Stimulated activated CD8-positive, alpha-beta memory T cell treated with anti-CD3 and anti-CD28 coated beads, Interleukin-12 subunit alpha, Interleukin-12 subunit beta, amount 100 ng/mL, for 24 hours (primary cell): Measurements from ENCODE around the gene PDF.
"Not testable (repeated sequence)": the region's sequence is repeated elsewhere in the genome, so short reads cannot be mapped to it uniquely, and the experiment has no call there.

Source experiments
- DNase-seq: peaks from one replicate; pipeline ENCODE4 v3.0.0-alpha.2; 2020; ENCODE audit errors: extremely low read depth

The PDF gene

GRCh38 chr16:69316595-69317034, 13.8 kb downstream of the PDF start:
- no peak for DNase-seq

DNA sequence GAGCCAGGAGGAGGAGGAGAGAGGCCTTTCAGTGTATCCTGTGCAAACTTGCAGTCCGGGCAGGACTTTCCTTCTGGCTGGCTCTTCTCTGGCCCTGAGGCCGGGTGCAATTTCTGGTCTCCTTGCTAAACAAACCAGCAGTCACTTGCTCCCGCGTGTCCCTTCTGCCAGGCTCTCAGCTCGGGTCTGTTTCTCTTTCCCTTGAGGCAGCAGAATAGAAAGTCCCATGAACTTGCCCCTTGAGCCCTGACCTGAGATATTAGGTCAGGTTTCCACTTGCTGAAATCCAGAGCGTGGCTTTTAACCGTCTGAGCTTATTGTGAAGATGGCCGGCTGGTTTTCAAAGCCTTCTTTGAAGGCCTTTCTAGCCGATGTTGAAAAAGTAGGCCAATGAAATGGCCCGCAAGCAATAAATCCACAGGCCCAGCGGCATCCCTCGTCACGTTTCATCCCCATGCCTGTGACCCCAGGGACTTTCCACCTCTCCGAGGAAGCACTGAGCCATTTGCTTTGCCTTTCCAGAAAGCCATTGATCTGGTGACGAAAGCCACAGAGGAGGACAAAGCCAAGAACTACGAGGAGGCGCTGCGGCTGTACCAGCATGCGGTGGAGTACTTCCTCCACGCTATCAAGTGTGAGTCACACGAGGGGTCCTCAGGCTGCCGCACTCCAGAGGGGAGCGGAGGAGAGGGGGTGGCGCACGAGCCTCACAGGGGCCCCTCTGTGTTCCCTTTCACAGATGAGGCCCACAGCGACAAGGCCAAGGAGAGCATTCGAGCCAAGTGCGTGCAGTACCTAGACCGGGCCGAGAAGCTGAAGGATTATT, 14.7 kb downstream of the PDF start:
- no peak for DNase-seq

DNA sequence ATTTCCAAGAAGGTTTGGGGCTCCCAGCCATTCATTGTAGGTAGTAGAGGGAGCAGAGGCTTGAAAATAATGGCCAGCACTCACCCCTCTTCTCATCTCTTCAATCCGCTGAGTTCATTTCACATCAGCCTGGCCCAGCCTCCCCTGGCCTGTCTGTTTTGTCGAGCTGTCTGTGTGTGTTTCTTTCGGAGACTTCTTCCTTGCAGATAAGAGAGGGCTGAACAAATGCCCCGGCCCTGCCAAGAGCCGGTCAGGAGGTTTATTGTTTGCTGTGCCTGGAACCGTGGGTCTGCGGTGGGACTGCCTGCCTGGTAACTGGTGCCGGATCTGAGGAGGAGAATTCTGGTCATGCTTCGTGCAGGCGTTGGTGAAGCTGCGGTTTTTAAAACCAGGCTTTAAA, 15.9 kb downstream of the PDF start:
- DNase-seq, result no peak

DNA sequence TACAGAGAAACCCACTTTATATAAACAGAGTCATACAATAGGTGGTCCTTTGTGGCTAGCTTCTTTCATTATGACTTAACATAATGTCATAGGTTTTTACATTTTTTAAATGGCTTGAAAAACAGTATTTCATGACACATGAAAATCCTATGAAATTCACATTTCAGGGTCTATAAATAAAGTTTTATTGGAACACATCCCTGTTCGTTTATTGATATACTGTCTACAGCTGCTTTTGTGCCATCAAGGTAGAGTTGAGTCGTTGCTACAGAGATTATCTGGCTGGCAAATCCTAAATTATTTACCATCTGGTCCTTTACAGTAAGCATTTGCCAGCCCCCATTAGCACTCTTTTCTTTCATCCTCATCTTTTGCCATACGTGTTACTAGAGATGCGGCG, 16.9 kb downstream of the PDF start:
- DNase-seq, result no peak

GRCh38 chr16:69311533-69312387, 18.6 kb downstream of the PDF start:
- DNase-seq, result no peak

- peak; percentile 87 for DNase-seq
Observed at GRCh38 chr16:69310653-69311532, 19.5 kb downstream of the PDF start, which contains the start of gene VPS4A. TSS of gene VPS4A (plus strand) at chr16:69311350. CDS start at chr16:69311512, 162 bp downstream.

GRCh38 chr16:69309316-69309715, 21.1 kb downstream of the PDF start:
- no peak for DNase-seq

DNA sequence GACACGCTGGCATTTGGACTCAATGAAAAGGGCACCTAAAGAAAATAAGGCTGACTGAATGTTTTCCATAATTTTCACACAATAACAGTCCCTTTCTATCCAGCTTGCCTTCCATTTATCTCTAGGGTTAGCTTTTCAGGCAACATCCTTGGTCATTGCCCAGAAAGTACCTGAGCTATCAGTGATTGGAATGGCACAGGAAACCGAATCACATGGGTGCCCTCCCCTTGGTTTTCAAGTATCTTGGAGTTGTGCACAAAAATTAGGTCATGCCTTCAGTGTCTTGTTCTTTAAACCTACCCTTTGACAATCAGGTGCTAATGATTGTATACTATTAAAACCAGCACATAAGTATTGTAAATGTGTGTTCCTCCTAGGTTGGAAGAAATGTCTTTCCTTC, 22.5 kb downstream of the PDF start:
- DNase-seq, result no peak

DNA sequence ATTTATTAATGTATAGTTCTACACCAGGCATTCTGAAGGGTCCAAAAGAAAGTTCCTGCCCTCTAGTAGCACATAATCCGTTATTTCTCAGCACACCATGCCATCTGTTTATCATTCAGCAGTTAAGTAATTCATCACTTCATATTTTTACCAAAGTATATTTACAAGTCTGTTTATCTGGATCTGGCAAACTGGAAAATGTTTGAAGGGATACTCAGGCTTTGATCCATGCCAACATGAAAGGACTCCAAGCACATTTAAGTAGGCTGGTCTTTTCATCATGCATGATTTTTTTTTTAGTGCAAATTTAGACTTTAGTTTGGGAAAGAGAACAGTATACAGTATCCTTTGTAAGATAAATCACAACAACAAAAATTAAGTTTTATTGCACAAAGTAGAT, 23.3 kb downstream of the PDF start:
- no peak for DNase-seq

GRCh38 chr16:69306031-69306430, 24.4 kb downstream of the PDF start:
- no peak for DNase-seq

- no peak for DNase-seq
Observed at GRCh38 chr16:69302301-69302700, 28.1 kb downstream of the PDF start.

GRCh38 chr16:69301861-69302260, 28.5 kb downstream of the PDF start:
- no peak for DNase-seq

GRCh38 chr16:69301187-69301586, 29.2 kb downstream of the PDF start:
- no peak for DNase-seq

DNA sequence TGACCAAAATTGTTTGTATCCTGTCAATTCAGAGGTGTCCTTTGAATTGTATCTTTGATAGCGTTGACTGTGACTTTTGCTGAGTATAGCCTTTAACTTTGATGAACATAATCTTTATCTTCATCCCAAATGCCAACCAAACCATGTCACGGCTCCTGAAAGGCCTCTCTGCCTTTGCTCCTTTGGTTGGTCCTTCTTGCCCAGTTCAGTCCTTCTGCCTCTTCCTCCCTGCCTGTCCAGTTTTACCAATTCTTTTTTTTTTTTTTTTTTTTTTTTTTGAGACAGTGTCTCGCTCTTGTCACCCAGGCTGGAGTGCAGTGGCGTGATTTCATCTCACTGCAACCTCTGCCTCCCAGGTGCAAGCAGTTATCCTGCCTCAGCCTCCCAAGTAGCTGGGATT, 32.1 kb downstream of the PDF start:
- no peak for DNase-seq

DNA sequence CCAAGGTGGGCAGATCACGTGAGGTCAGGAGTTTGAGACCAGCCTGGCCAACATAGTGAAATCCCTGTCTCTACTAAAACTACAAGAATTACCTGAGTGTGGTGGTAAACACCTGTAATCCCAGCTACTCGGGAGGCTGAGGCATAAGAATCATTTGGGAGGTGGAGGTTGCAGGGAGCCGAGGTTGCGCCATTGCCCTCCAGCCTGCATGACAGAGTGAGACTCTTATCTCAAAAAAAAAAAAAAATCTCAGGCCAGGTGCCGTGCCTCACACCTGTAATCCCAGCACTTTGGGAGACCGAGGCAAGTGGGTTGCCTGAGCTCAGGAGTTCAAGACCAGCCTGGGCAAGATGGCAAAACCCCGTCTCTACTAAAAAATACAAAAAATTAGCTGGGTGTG, 33.6 kb downstream of the PDF start:
- DNase-seq, result not testable (repeated sequence)

DNA sequence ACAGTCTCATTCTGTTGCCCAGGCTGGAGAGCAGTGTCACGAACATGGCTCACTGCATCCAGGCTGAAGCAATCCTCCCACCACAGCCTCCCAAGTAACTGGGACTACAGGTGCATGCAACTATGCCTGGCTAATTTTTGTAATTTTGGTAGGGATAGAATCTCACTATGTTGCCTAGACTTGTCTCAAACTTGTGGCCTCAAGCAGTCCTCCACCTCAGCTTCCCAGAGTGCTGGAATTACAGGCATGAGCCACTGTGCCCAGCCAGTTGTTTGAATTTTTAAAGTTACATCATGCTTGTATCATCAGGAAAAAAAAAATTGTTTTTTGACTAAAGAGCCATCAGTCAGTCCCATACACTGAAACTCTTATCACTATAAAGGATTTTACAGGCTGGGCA, 36.3 kb downstream of the PDF start:
- DNase-seq, result no peak

DNA sequence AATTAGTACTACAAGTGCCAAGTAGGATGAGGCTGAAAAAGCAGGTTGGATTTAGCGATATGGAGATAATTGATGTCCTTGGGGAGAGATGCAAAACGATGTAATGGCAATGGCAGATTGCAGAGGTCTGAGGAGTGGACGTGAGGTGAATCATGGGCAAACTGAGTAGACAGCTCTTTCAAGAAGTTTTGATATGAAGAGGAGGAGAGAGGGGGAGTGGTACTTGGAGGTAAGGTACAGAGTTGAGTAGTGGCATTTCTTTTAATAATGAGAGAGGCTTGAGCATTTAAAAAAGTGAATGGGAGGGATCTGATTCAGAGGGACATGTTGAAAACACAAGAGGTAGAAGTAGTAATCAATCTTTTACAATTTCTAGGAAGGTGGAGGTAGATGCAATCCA, 37.0 kb downstream of the PDF start:
- no peak for DNase-seq

GRCh38 chr16:69291657-69292056, 38.7 kb downstream of the PDF start:
- not testable (repeated sequence) for DNase-seq

DNA sequence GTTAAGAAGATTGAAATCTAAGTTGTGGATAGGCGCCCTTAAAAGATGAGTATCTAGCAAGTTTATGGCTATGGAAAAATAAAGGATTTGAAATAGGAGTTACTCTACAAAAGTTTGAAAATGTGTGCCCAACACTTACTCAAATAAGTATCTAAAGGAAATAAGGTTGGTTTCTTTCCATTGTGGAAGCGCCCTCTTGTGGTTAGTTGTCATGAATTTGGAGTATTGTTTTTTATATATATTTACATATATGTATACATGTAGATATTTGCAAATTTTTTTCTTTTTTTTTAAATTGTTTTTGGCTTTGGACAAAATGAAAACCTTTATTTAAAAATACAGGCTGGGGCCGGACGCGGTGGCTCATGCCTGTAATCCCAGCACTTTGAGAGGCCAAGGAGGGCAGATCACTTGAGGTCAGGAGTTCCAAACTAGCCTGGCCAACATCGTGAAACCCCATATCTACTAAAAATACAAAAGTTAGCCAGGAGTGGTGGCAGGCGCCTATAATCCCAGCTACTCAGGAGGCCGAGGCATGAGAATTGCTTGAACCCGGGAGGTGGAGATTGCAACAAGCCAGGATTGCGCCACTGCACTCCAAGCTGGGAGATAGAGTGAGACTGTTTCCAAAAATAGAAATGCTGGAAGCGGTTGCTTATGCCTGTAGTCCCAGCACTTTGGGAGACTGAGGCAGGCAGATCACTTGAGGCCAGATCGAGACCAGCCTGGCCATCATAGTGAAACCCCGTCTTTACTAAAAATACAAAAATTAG, 43.3 kb downstream of the PDF start:
- no peak for DNase-seq

- no peak for DNase-seq
Observed at GRCh38 chr16:69285240-69285639, 45.1 kb downstream of the PDF start.

GRCh38 chr16:69283851-69284250, 46.5 kb downstream of the PDF start:
- no peak for DNase-seq
